Hematopoietic multipotent progenitor cell treated with erythropoietin and hydrocortisone succinate and interleukin-3 and kit ligand, for 4 days (in vitro differentiated cells): ENCODE data around the gene ZDHHC4.
A peak's percentile ranks its signal among the peaks of the same experiment; 100 is the strongest.
"Not testable (repeated sequence)": the region's sequence is repeated elsewhere in the genome, so short reads cannot be mapped to it uniquely, and the experiment has no call there.

Experiments
- DNase-seq: peaks from one replicate; pipeline ENCODE4 v3.0.0-alpha.2; 2015

Gene ZDHHC4

DNA sequence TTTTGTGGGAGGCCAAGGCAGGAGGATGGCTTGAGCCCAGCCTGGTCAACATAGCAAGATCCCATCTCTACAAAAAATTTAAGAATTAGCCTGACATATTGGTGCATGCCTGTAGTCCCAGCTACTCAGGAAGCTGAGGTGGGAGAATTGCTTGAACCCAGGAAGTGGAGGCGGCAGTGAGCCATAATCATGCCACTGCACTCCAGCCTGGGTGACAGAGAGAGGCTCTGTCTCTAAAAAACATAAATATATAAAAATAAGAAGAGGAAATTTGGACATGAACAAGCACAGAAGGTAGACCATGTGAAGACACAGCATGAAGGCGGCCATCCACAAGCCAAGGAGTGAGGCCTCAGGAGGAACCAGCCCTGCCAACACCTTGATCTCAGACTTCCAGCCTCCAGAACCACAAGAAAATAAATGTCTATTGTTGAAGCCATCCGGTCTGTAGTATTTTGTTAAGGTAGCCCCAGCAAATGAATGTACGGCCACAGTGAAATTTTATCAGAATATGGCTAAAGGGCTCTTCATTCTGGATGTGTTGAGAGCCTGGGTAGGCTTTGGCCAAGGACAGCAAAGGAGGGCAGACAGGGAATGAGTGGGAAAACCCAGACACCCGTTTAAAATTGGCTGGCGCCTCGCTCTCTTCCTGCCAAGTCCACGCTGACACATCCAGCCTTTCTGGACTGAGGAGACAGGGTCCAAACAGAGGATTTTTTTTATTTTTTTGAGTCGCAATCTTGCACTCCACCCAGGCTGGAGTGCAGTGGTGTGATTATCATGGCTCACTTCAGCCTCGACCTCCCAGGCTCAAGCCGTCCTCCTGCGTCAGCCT lies 13.1 kb upstream of the ZDHHC4 start:
- no peak for DNase-seq

DNA sequence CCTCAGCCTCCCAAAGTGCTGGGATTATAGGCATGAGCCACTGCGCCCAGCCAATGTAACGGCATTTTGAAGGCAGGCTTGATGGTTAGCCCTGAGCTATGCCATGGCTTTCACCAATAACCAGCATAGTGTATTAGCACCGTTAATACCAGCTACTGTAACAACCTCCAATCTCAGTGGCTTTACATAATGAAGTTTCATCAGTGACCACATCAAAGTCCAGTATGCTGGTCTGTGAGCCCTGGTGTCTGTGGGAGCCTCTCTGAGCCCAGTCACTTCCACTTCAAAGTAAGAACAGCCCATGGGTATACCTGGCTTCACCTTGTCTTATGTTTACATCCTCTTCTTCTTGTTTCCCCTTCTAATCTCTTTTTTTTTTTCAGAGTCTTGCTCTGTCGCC lies 11.6 kb upstream of the ZDHHC4 start:
- DNase-seq: no peak

DNA sequence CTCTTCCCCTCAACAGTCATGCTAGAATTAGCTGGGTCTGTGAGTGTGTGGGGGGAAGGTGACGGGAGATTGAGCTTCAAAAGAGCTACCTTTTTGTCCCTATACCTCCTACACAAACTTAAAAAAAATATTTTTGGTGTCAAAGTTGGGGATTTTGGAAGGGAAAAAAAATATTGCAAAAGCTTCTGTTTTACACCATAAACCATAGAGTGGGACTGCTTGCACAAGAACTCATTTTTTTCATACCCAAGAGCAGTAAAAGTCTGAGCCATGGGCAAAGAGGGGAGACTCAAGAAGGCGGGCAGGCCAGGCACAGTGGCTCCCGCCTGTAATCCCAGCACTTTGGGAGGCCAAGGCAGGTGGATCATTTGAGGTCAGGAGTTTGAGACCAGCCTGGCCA lies 9.4 kb upstream of the ZDHHC4 start:
- DNase-seq: no peak

DNA sequence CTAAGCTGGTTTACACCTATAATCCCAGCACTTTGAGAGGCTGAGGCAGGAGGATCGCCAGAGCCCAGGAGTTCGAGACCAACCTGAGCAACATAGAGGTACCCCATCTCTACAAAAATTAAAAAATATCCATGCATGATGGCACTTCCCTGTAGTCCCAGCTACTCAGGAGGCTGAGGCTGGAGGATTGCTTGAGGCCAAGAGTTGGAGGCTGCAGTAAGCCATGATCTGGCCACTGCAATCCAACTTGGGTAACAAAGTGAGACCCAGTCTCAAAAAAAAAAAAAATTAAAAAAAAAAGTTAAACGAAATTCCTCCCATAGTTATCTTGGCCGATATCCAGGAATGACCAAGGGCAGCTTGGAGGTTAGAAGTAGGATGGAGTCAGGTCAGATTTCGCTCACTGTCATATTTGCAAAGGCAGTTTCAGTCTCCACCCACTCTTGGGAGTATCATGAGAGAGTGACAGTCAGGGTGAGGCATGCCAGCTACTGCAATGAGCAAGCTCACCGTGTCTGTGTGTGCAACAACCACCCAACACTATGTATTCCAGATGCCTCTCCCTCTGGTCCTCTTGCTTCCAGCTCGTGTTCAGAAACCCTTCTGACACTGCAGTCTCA lies 6.0 kb upstream of the ZDHHC4 start:
- DNase-seq: no peak

DNA sequence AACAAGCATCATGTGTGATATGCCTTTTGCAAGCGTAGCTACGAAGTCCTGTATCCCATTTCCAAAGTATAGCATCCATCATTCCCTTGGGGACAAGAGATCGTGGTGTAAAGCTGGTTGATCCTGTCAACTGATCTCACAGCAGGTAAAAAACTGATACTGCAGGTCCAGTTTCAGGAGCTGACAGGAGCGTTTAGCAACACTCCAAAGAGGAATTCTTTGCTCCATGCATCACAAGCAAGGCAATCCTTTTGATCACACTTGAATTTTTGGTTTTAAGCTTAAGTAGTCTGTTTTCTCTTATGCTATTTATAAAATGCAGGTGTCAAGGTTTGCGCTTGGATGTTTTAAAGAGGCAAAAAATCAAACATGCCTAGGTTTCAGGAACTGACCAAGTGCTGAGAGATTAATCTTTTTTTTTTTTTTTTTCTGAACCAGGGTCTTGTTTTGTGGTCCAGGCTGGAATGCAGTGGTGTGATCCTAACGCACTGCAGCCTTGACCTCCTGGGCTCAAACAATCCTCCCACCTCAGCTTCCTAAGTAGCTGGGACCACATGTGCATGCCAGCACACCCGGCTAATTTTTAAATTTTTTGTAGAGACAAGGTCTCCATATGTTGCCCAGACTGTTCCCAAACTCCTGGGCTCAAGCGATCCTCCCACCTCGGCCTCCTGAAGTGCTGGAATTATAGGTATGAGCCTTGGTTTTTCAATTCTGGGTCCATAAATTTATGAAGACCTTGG lies 1.8 kb upstream of the ZDHHC4 start:
- DNase-seq: no peak

DNA sequence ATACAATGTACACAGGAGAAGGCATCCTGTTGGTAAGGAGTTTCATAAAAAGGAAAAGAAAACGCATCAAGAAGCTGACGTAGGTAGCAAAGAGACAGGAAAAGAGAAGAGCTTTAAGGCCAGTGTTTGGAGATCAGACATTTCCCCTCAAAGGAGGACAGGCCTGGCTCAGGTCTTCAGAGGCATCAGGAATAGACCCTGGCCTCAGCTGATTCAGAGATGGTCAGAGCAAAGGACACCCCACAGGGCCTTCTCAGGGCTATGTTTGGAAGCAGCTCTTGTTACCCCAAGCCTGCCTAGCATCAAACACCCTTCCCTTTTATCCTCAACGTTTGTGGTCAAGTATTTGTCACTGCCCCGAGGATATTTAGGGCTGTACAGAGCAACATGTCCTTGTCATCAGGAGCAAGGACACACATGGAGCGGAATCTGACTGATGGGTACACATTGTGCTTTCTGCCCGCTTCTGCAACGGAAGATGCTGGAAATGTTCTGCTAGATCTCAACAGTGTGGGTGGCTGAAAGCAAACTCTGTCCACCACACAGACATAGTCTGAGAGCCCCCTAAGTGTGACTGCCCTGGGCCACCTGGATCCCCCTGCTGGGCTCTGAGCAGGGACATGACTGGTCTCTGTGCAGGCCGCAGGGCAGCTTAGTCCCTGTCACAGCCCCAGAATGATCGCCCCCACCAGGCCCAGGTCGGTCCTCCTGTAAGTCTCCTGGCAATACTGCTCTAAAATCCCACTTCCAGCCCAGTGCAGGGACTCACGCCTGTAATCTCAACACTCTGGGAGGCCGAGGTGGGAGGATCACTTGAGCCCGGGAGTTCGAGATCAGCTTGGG lies 1.0 kb upstream of the ZDHHC4 start:
- DNase-seq: peak; percentile 43

DNA sequence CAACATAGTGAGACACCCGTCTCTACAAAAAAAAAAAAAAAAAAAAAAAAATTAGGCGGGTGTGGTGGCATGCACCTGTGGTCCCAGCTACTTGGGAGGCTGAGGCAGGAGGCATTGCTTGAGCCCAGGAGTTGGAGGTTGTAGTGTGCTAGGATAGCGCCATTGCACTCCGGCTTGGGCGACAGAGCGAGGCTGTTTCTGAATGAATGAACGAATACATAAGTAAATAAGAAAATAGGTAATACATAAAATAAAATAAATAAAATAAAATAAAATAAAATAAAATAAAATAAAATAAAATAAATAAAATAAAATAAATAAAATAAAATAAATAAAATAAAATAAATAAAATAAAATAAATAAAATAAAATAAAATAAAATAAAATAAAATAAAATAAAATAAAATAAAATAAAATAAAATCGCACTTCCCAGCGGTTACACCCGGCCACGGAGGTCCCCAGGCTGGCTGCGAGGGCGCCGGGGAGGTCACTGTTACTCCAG lies 336 bp upstream of the ZDHHC4 start:
- peak; percentile 51 for DNase-seq

DNA sequence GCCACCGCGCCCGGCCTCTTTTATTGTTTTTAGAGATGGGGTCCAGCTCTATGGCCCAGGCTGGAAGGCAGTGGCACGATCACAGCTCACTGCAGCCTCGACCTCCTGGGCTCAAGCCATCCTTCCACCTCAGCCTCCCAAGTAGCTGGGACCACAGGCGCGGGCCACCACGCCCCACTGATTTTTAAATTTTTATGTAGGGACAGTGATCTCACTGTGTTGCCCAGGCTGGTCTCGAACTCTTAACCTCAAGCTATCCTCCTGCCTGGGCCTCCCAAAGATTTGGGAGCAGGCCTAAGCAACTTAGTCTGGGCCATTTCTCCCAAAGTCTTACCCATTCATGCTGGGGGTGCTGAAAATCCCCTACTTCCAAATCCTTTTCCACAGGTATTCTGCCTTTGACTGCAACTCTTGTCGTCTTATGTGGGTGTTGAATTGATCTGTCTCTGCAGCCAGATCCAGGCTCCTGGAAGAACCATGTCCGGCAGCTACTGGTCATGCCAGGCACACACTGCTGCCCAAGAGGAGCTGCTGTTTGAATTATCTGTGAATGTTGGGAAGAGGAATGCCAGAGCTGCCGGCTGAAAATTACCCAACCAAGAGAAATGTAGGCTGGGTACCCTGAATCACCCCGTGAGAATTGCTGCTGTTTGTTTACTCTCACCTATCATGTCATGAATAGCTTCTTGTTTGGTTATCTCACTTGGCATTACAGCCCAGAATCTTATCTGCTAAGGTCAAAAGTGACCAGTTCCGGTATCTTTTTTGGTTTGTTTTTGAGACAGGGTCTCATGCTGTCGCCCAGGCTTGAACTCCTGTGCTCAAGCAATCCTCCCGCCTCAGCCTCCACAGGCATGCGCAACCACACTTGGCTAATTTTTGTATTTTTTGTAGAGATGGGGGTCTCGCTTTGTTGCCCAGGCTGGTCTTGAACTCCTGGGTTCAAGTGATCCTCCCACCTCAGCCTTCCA lies 1.1 kb downstream of the ZDHHC4 start:
- no peak for DNase-seq

DNA sequence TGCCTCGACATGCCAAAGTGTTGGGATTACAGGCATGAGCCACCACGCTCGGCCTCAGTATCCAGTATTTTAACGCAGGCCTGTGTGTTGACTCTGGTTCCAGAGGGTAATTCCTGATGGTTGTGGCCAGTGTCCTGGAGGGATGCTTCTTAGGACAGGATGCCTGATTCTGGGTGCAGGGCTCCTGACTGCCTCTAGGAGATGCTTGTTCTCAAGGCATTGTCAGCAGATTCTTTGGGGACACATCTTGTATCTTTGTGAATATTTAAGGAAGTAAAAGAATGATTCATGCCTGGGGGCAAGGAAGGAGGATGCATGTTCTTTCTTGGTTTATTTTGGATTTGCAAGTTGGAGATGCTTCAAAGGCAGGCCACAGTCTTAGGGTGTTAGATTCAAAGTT lies 2.2 kb downstream of the ZDHHC4 start:
- peak; percentile 65 for DNase-seq

DNA sequence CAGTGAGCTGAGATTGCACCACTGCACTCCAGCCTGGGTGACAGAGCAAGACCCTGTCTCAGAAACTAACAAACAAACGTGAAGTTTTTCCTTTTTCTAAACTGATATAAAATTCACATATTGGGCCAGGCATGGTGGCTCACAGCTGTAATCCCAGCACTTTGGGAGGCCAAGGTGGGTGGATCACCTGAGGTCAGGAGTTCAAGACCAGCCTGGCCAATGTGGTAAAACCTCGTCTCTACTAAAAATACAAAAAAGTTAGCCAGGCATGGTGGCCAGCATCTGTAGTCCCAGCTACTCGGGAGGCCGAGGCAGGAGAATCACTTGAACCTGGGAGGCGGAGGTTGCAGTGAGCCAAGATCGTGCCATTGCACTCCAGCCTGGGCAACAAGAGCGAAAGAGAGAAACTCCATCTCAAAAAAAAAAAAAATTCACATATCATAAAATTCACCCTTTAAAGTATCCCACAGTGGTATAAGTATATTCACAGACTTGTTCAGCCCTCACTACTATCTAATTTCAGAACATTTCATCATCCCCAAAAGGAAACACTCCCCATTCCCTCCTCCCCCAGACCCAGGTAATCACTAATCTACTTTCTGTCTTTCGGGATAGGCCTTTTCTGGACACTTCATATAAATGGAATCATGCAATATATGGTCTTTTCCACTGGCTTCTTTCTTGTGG lies 8.6 kb downstream of the ZDHHC4 start:
- not testable (repeated sequence) for DNase-seq

DNA sequence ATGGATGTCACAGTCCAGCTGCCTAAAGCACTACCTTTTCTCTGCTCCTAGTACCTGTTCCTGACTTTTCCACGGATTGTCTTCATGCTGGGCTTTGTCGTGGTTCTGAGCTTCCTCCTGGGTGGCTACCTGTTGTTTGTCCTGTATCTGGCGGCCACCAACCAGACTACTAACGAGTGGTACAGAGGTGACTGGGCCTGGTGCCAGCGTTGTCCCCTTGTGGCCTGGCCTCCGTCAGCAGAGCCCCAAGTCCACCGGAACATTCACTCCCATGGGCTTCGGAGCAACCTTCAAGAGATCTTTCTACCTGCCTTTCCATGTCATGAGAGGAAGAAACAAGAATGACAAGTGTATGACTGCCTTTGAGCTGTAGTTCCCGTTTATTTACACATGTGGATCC lies 11.3 kb downstream of the ZDHHC4 start:
- DNase-seq: no peak

DNA sequence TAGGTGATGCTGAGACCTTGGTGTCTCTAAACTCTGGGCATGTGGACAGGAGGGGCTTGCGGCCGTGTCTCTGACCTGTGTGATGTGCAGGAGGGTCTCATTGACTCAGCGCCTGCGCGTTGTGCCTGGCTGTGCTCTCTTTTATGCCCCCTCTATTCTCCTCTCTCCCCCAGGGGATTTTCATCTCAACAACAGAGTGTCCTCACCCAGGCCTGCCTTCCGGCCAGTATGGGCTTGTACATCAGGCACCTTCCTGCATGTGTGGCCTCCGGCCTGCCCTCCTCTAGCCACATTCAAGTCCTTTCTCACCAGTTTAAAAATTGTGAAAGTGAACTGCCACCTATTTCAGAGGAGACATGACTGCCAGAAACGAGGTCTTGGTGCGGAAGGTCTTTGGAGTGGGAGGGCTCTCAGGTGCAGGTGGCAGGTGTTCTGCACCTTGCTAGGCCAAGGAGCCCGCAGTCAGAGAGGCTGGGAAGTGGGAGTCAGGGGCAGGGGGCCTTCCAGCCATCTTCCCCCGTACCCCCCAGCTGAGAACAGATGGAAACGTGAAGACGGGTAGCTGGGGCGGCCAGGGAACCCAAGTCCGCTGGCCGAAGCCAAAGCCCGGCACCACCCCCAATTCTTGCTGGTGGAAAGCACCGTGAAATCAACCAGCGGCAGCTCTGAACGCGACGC lies 12.0 kb downstream of the ZDHHC4 start:
- DNase-seq: no peak

DNA sequence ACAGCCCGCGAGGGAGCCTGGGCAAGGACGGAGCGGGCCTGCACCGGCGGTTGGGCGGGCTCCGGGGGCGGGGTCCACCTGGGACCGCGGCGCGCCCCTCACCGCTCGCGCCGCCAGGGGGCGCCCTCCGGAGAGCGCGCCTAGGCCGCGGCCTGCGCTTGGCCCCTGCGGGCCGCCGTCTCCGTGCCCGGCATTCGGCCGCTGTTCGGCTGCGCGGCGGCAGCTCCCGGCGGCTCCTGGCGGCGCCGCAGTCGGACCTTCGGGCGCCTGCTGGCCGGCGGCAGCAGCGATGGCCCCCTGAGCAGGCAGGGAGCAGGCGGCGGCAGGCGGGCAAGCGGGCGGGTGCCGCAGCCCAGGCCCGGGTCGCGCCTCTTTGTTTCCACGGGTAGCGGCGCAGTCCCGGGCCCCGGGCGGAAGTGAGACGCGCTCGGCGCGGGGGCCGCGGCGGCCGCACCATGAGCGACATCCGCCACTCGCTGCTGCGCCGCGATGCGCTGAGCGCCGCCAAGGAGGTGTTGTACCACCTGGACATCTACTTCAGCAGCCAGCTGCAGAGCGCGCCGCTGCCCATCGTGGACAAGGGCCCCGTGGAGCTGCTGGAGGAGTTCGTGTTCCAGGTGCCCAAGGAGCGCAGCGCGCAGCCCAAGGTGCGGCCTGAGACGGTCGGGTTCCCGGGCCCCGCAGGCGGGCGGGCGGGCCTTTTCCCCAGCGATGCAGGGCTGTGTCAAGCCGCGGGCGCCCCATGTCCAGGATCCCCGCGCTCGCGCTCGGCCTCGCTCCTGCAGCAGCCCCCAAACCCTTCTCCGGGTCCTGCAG lies 12.8 kb downstream of the ZDHHC4 start, which contains the start of gene INTS15:
Gene INTS15, plus strand, starts transcription at position 193 of the 816 bp plus-strand sequence. Its CDS starts 263 bp downstream, at position 456.
- peak; percentile 90 for DNase-seq

DNA sequence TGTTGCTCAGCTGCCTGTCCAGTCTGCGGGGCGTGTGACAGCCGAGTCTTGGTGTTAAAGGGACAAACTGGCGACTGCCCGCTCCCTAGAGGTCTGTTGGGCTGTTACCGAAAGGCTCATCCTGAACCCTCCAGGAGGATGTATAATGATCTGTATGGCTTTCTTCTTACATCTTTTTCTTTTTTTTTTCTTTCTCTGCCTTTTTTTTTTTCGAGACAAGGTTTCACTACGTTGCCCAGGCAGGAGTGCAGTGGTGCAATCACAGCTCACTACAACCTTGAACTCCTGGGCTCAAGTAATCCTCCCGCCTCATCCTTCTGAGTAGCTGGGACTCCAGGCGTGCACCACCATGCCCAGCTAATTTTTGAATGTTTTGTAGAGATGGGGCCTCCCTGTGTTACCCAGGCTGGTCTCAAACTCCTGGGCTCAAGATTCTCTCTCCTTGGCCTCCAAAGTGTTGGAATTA lies 13.4 kb downstream of the ZDHHC4 start:
- DNase-seq: no peak

DNA sequence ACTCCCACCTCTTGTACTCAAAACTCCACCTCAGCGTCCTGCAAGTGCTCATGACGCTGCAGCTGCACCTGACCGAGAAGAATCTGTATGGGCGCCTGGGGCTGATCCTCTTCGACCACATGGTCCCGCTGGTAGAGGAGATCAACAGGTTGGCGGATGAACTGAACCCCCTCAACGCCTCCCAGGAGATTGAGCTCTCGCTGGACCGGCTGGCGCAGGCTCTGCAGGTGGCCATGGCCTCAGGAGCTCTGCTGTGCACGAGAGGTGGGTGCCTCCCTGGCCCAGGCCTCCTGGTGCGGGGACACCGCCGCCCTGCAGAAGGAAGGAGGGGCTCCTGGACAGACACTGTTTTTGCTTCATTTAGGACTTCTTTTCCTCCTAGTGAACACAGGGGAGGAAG lies 22.8 kb downstream of the ZDHHC4 start:
- no peak for DNase-seq

DNA sequence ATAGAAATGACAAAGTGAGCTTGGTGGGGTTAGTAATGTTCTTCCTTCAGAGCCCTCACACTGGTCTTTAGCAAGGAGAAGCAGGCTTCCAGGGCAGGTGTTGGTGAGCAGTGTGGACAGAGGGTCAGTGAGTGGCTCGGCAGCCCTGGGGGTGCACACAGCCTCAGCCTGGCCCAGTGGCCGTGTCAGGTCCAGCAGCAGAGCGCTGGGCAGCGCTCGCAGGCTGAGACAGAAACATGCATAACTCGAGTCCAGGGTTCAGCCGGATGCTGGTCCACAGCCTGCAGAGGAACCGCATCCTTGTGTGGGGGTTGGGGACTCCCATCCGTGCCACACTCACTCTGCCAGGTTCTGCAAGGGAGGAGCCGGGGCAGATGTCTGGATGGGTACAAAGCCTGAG lies 27.2 kb downstream of the ZDHHC4 start:
- DNase-seq: no peak

DNA sequence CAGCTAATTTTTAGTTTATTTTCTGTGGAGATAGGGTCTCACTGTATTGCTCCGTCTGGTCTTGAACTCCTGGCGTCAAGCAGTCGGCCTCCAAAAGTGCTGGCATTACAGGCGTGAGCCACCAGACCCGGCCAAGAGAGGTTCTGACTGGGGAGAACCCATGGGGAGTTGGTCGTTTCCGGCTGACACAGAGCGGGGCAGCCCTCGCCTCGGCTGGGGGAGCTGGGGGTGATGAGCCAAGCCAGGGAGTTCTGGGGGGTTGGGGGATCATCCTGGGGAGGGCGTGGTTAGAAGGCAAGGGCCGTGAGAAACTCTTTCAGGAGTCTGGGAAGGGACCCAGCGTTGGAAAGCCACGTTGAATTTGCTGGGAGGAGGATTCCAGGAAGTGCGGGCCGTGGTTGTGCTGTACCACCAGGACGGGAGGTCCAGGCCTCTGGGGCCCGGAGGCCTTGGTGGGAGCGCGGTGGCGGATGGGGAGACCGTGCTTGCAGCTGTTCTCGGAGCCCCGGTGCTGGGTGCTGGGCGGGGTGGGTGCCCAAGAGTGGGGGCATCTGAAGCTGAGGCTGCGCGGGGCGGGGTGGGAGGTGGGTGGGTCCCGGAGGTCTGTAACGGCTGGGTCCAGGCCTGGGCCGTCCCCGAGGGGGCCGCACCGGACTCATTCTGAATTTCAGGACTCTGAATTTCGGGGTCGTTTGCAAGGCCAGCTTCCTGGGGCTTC lies 29.8 kb downstream of the ZDHHC4 start:
- DNase-seq: no peak

DNA sequence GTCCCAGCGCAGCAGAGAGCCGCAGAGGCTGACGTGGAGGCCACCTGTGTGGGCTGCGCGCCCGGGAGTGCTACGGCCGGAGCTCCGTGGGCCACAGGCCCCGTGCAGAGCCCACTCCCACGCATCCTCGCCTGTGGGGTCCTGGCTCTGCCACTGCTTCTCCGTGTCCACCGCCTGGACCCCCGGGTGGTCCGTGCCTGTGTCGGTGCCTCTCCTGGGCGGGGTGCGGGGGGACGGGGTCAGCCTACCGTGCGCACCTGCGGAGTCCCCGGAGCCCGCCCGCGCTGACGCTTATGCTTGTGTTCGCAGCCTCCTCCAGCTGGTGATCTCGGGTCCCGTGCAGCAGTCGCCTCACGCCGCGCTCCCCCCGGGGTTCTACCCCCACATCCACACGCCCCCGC lies 30.4 kb downstream of the ZDHHC4 start:
- DNase-seq: no peak
